ENCODE results near the gene PARS2.
A peak's percentile ranks its signal among the peaks of the same experiment; 100 is the strongest.

Gene PARS2

DNA sequence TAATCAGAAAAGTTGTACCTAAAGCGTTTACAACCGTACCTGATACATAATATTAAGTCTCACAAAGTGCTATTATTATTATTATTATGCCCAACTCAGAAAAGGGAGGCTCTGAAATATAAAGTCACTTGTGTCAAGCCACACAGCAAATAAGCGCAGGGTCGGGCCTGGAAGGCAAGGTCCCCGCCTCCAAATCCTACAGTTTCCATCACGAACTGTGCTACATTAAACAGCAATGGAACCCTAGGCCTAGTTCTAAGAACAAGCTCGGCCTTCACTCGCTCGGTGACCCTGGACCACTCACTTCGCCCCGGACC is 549 bp downstream of the PARS2 start:
- Histone ChIP-seq H3K36me3 (ENCODE audit: insufficient read depth, low read depth, low read length) (0 out of 2 replicates have a peak, but pooled peaks cover under 1% of the 10 kb centered on the region), H3K27ac (ENCODE audit: low read length) (peak overlapping the region; percentile 76), H3K9me3 (ENCODE audit: insufficient read depth, low read depth, low read length) (no peaks in the 10 kb centered on the region), H3K27me3 (ENCODE audit: insufficient read depth, low read length) (no peaks in the 10 kb centered on the region), H3K9ac (ENCODE audit: low read depth, low read length) (peak overlapping the region; percentile 98), H3K4me3 (ENCODE audit: low read length) (peak overlapping the region; percentile 98), H3K4me1 (ENCODE audit: insufficient read depth, low read length) (peaks cover 6% of the 10 kb centered on the region; the same call in 1 of the 2 replicates)

GRCh38 chr1:54758678-54759348 is 5.5 kb downstream of the PARS2 start:
- peaks cover 25% of the 10 kb centered on the region for H3K36me3 ChIP-seq (ENCODE audit: insufficient read depth, low read depth, low read length)
- no peaks in the 10 kb centered on the region for H3K9me3 ChIP-seq (ENCODE audit: insufficient read depth, low read depth, low read length)
- H3K4me3 ChIP-seq (ENCODE audit: low read length), result no peak overlapping the region
- H3K4me1 ChIP-seq (ENCODE audit: insufficient read depth, low read length), result peaks cover 4% of the 10 kb centered on the region; the same call in 1 of the 2 replicates
- no peaks in the 10 kb centered on the region for H3K27me3 ChIP-seq (ENCODE audit: insufficient read depth, low read length)
- H3K27ac ChIP-seq (ENCODE audit: low read length), result no peak overlapping the region
- no peak overlapping the region for H3K9ac ChIP-seq (ENCODE audit: low read depth, low read length)

DNA sequence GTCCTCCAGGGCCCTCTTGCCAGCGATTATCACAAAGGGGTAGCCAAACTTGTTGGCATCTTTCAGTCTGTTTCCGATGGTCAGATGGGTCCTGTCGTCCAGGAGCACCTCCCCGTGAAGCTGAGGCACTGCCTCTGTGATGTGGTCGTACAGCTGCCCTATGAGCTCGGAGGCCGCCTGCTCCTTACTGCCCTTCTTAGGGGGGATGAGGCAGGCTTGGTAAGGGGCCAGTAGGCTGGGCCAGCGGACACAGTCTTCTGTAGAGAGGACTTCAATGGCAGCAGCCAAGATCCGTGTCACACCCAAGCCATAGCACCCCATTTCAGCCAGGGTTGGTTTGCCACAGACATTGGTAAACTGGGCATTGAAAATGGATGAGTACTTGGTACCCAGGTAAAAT is 6.5 kb downstream of the PARS2 start:
- Histone ChIP-seq H3K4me1 (ENCODE audit: insufficient read depth, low read length) (no peaks in the 10 kb centered on the region), H3K36me3 (ENCODE audit: insufficient read depth, low read depth, low read length) (peaks cover 25% of the 10 kb centered on the region), H3K4me3 (ENCODE audit: low read length) (no peak overlapping the region), H3K27me3 (ENCODE audit: insufficient read depth, low read length) (no peaks in the 10 kb centered on the region), H3K27ac (ENCODE audit: low read length) (no peak overlapping the region), H3K9ac (ENCODE audit: low read depth, low read length) (no peak overlapping the region), H3K9me3 (ENCODE audit: insufficient read depth, low read depth, low read length) (no peaks in the 10 kb centered on the region)

- Histone ChIP-seq H3K36me3 (ENCODE audit: insufficient read depth, low read depth, low read length) (peaks cover 25% of the 10 kb centered on the region), H3K27me3 (ENCODE audit: insufficient read depth, low read length) (no peaks in the 10 kb centered on the region), H3K9me3 (ENCODE audit: insufficient read depth, low read depth, low read length) (no peaks in the 10 kb centered on the region), H3K9ac (ENCODE audit: low read depth, low read length) (no peak overlapping the region), H3K4me1 (ENCODE audit: insufficient read depth, low read length) (peaks cover 13% of the 10 kb centered on the region; the same call in 1 of the 2 replicates), H3K4me3 (ENCODE audit: low read length) (no peak overlapping the region), H3K27ac (ENCODE audit: low read length) (no peak overlapping the region)
Observed at GRCh38 chr1:54754486-54755285, 9.6 kb downstream of the PARS2 start.

DNA sequence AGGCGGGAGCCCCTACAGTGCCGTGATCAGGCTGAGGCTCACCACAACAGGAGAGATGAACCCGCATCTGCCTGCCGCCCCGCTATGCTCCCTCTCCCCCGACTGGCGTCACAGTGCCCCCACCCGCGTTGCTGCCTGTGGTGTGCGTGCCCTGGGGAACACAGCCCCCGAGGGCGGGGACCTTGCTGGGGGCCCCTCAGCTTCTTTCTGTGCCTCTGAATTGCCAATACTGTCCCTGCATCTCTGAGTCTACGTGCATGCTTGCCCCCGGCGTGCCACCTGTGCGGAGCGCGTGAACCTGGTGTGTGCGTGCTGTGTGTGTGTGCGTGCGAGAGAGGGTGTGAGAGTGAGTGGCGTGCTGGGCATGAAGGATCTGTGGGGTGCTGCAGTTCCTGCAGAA is 10.3 kb downstream of the PARS2 start:
- peaks cover 25% of the 10 kb centered on the region for H3K36me3 ChIP-seq (ENCODE audit: insufficient read depth, low read depth, low read length)
- H3K27ac ChIP-seq (ENCODE audit: low read length), result no peak overlapping the region
- H3K9ac ChIP-seq (ENCODE audit: low read depth, low read length), result no peak overlapping the region
- H3K4me1 ChIP-seq (ENCODE audit: insufficient read depth, low read length), result peaks cover 13% of the 10 kb centered on the region; the same call in 1 of the 2 replicates
- H3K27me3 ChIP-seq (ENCODE audit: insufficient read depth, low read length), result no peaks in the 10 kb centered on the region
- no peak overlapping the region for H3K4me3 ChIP-seq (ENCODE audit: low read length)
- H3K9me3 ChIP-seq (ENCODE audit: insufficient read depth, low read depth, low read length), result no peaks in the 10 kb centered on the region

DNA sequence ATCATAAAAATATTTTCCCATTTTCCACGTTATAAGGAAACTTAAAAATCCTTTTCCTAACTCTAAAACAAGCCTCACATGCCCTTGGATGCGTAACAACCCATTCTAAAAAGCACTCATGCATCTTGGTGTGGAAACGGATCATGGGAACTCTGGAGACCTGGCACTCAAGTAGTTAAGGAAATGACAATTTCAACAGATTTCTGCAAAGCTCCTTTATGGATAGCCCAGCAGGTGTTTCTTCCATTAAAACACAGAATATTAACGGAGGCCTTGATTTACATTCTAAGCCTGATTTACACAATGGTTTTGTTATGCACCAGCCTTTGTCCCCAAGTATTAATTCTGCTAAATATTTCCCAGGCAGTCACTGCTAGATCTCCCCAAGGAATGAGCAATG is 12.9 kb downstream of the PARS2 start:
- no peaks in the 10 kb centered on the region for H3K27me3 ChIP-seq (ENCODE audit: insufficient read depth, low read length)
- H3K36me3 ChIP-seq (ENCODE audit: insufficient read depth, low read depth, low read length), result peaks cover 3% of the 10 kb centered on the region; the same call in 1 of the 2 replicates
- peaks cover 13% of the 10 kb centered on the region; the same call in 1 of the 2 replicates for H3K4me1 ChIP-seq (ENCODE audit: insufficient read depth, low read length)
- no peak overlapping the region for H3K9ac ChIP-seq (ENCODE audit: low read depth, low read length)
- no peak overlapping the region for H3K4me3 ChIP-seq (ENCODE audit: low read length)
- H3K27ac ChIP-seq (ENCODE audit: low read length), result no peak overlapping the region
- H3K9me3 ChIP-seq (ENCODE audit: insufficient read depth, low read depth, low read length), result no peaks in the 10 kb centered on the region

- no peak overlapping the region for H3K9ac ChIP-seq (ENCODE audit: low read depth, low read length)
- no peaks in the 10 kb centered on the region for H3K36me3 ChIP-seq (ENCODE audit: insufficient read depth, low read depth, low read length)
- no peaks in the 10 kb centered on the region for H3K27me3 ChIP-seq (ENCODE audit: insufficient read depth, low read length)
- no peak overlapping the region for H3K4me3 ChIP-seq (ENCODE audit: low read length)
- H3K9me3 ChIP-seq (ENCODE audit: insufficient read depth, low read depth, low read length), result no peaks in the 10 kb centered on the region
- peaks cover 13% of the 10 kb centered on the region; the same call in 1 of the 2 replicates for H3K4me1 ChIP-seq (ENCODE audit: insufficient read depth, low read length)
- H3K27ac ChIP-seq (ENCODE audit: low read length), result no peak overlapping the region
Observed at GRCh38 chr1:54750596-54750995, 13.7 kb downstream of the PARS2 start.

- H3K27me3 ChIP-seq (ENCODE audit: insufficient read depth, low read length), result no peaks in the 10 kb centered on the region
- no peak overlapping the region for H3K4me3 ChIP-seq (ENCODE audit: low read length)
- H3K4me1 ChIP-seq (ENCODE audit: insufficient read depth, low read length), result peaks cover 13% of the 10 kb centered on the region; the same call in 1 of the 2 replicates
- no peaks in the 10 kb centered on the region for H3K36me3 ChIP-seq (ENCODE audit: insufficient read depth, low read depth, low read length)
- H3K9ac ChIP-seq (ENCODE audit: low read depth, low read length), result no peak overlapping the region
- H3K27ac ChIP-seq (ENCODE audit: low read length), result no peak overlapping the region
- no peaks in the 10 kb centered on the region for H3K9me3 ChIP-seq (ENCODE audit: insufficient read depth, low read depth, low read length)
Observed at GRCh38 chr1:54748094-54748835, 16.1 kb downstream of the PARS2 start.

GRCh38 chr1:54745864-54746263 is 18.5 kb downstream of the PARS2 start:
- no peak overlapping the region for H3K9ac ChIP-seq (ENCODE audit: low read depth, low read length)
- H3K36me3 ChIP-seq (ENCODE audit: insufficient read depth, low read depth, low read length), result peaks cover 20% of the 10 kb centered on the region
- no peaks in the 10 kb centered on the region; the same call in 1 of the 2 replicates for H3K4me1 ChIP-seq (ENCODE audit: insufficient read depth, low read length)
- H3K27me3 ChIP-seq (ENCODE audit: insufficient read depth, low read length), result no peaks in the 10 kb centered on the region
- H3K4me3 ChIP-seq (ENCODE audit: low read length), result no peak overlapping the region
- H3K9me3 ChIP-seq (ENCODE audit: insufficient read depth, low read depth, low read length), result no peaks in the 10 kb centered on the region
- H3K27ac ChIP-seq (ENCODE audit: low read length), result no peak overlapping the region

- no peaks in the 10 kb centered on the region for H3K4me1 ChIP-seq (ENCODE audit: insufficient read depth, low read length)
Observed at GRCh38 chr1:54745274-54745673, 19.0 kb downstream of the PARS2 start.

GRCh38 chr1:54744696-54745095 is 19.6 kb downstream of the PARS2 start:
- Histone ChIP-seq H3K36me3 (ENCODE audit: insufficient read depth, low read depth, low read length) (peaks cover 31% of the 10 kb centered on the region), H3K4me3 (ENCODE audit: low read length) (no peak overlapping the region), H3K4me1 (ENCODE audit: insufficient read depth, low read length) (no peaks in the 10 kb centered on the region), H3K27ac (ENCODE audit: low read length) (no peak overlapping the region), H3K27me3 (ENCODE audit: insufficient read depth, low read length) (no peaks in the 10 kb centered on the region), H3K9ac (ENCODE audit: low read depth, low read length) (no peak overlapping the region), H3K9me3 (ENCODE audit: insufficient read depth, low read depth, low read length) (no peaks in the 10 kb centered on the region)

More at GRCh38 chr1:54745274-54745673, 19.0 kb downstream of the PARS2 start:
- no peaks in the 10 kb centered on the region for H3K27me3 ChIP-seq (ENCODE audit: insufficient read depth, low read length)
- H3K9me3 ChIP-seq (ENCODE audit: insufficient read depth, low read depth, low read length), result no peaks in the 10 kb centered on the region
- no peak overlapping the region for H3K27ac ChIP-seq (ENCODE audit: low read length)
- H3K9ac ChIP-seq (ENCODE audit: low read depth, low read length), result no peak overlapping the region
- H3K4me3 ChIP-seq (ENCODE audit: low read length), result no peak overlapping the region
- H3K36me3 ChIP-seq (ENCODE audit: insufficient read depth, low read depth, low read length), result peaks cover 26% of the 10 kb centered on the region

All from iPS-20b (cell line).